ENCODE measurements around the gene GULP1. TPM values are rescaled to one million over a fixed set of nuclear protein-coding genes. Genes with fewer than 3 reads are reported as not detected.

GULP1 gene
- polyA plus RNA-seq, 1 donor (not counting 4 experiments of a cell fraction or from before 2014, with no cell fraction given), result 11.7 TPM

GRCh38 chr2:188256420-188256819, 35.3 kb upstream of the GULP1 start:
- H3K4me1 ChIP-seq (ENCODE audit: control insufficient read depth, extremely low read depth, insufficient read depth, low read length), result no peaks in the 10 kb centered on the region
- no peak overlapping the region for H3K27ac ChIP-seq (ENCODE audit: control insufficient read depth, insufficient read depth, low read length)
- TF ChIP-seq CTCF (optimal IDR thresholded peaks at IDR 0.05 in 1 of 3, IDR thresholded peaks at IDR 0.05 in 1 of 3, conservative IDR thresholded peaks at IDR 0.05 in 1 of 3; ENCODE audit: extremely low read depth in 1 of 3, insufficient read depth in 2 of 3, low read length in 3 of 3), result no peak
- no peak for TF ChIP-seq EZH2 (IDR thresholded peaks at IDR 0.05; ENCODE audit: low read length)
- no peaks in the 10 kb centered on the region for H3K27me3 ChIP-seq (ENCODE audit: control insufficient read depth, extremely low read depth, insufficient read depth, low read length)
- H3K79me2 ChIP-seq (ENCODE audit: control insufficient read depth, insufficient read depth, low read length), result no peaks in the 10 kb centered on the region
- dilution Hi-C loops (cut with MboI; ENCODE audit: extremely low pct_ligation_motif_present, low sequenced_read_pairs), result no loop called here
- FAIRE-seq (no peak), DNase-seq (ENCODE audit: low read depth, low spot score) (no peak)
- H3K9ac ChIP-seq (ENCODE audit: control insufficient read depth, extremely low read depth, insufficient read depth, low read length), result no peak overlapping the region
- H3K36me3 ChIP-seq (ENCODE audit: control insufficient read depth in 2 of 2, extremely low read depth in 1 of 2, insufficient read depth in 2 of 2, low read length in 2 of 2), result no peaks in the 10 kb centered on the region
- no peaks in the 10 kb centered on the region for H3K9me3 ChIP-seq (ENCODE audit: control insufficient read depth, low read depth, low read length)
- H3K4me3 ChIP-seq (ENCODE audit: control insufficient read depth in 2 of 3, extremely low read depth in 1 of 3, insufficient read depth in 2 of 3, low read depth in 1 of 3, low read length in 3 of 3), result no peak overlapping the region
- no peak overlapping the region for H2AFZ ChIP-seq (ENCODE audit: control insufficient read depth, low read length)
- no peaks in the 10 kb centered on the region for H3K9me1 ChIP-seq (ENCODE audit: control insufficient read depth, extremely low read depth, insufficient read depth, low read length)
- H3K4me2 ChIP-seq (ENCODE audit: control insufficient read depth, extremely low read depth, insufficient read depth, low read depth, low read length), result no peak overlapping the region
- no peaks in the 10 kb centered on the region for H4K20me1 ChIP-seq (ENCODE audit: control insufficient read depth, extremely low read depth, insufficient read depth, low read length)

DNA sequence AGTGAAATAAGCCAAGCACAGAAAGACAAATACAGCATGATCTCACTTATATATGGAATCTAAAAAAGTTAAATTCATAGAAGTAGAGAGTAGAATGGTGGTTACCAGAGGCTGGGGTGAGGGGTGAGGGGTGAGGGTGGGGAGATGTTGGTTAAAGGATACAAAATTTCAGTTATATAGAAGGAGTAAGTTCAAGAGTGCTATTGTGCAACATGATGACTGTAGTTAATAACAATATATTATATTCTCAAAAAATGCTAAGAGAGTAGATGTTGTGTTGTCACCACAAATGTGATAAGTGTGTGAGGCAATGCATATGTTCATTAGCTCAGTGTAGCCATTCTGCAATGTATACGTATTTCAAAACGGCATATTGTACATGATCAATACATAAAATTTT, 26.4 kb upstream of the GULP1 start:
- Histone ChIP-seq H3K4me2 (ENCODE audit: control insufficient read depth, extremely low read depth, insufficient read depth, low read depth, low read length) (no peak overlapping the region), H2AFZ (ENCODE audit: control insufficient read depth, low read length) (no peak overlapping the region), H4K20me1 (ENCODE audit: control insufficient read depth, extremely low read depth, insufficient read depth, low read length) (no peaks in the 10 kb centered on the region), H3K9me1 (ENCODE audit: control insufficient read depth, extremely low read depth, insufficient read depth, low read length) (no peaks in the 10 kb centered on the region), H3K27me3 (ENCODE audit: control insufficient read depth, extremely low read depth, insufficient read depth, low read length) (no peaks in the 10 kb centered on the region), H3K9ac (ENCODE audit: control insufficient read depth, extremely low read depth, insufficient read depth, low read length) (no peak overlapping the region), H3K27ac (ENCODE audit: control insufficient read depth, insufficient read depth, low read length) (no peak overlapping the region), H3K9me3 (ENCODE audit: control insufficient read depth, low read depth, low read length) (no peaks in the 10 kb centered on the region), H3K4me1 (ENCODE audit: control insufficient read depth, extremely low read depth, insufficient read depth, low read length) (no peaks in the 10 kb centered on the region), H3K4me3 (ENCODE audit: control insufficient read depth in 2 of 3, extremely low read depth in 1 of 3, insufficient read depth in 2 of 3, low read depth in 1 of 3, low read length in 3 of 3) (no peak overlapping the region), H3K79me2 (ENCODE audit: control insufficient read depth, insufficient read depth, low read length) (no peaks in the 10 kb centered on the region), H3K36me3 (ENCODE audit: control insufficient read depth in 2 of 2, extremely low read depth in 1 of 2, insufficient read depth in 2 of 2, low read length in 2 of 2) (no peaks in the 10 kb centered on the region)
- DNase-seq (ENCODE audit: low read depth, low spot score) (no peak), FAIRE-seq (no peak)
- no peak for TF ChIP-seq CTCF (optimal IDR thresholded peaks at IDR 0.05 in 1 of 3, IDR thresholded peaks at IDR 0.05 in 1 of 3, conservative IDR thresholded peaks at IDR 0.05 in 1 of 3; ENCODE audit: extremely low read depth in 1 of 3, insufficient read depth in 2 of 3, low read length in 3 of 3)
- no peak for TF ChIP-seq EZH2 (IDR thresholded peaks at IDR 0.05; ENCODE audit: low read length)
- dilution Hi-C loops (cut with MboI; ENCODE audit: extremely low pct_ligation_motif_present, low sequenced_read_pairs), result no loop called here
